ENCODE results near the gene LRRC27.

Gene LRRC27

DNA sequence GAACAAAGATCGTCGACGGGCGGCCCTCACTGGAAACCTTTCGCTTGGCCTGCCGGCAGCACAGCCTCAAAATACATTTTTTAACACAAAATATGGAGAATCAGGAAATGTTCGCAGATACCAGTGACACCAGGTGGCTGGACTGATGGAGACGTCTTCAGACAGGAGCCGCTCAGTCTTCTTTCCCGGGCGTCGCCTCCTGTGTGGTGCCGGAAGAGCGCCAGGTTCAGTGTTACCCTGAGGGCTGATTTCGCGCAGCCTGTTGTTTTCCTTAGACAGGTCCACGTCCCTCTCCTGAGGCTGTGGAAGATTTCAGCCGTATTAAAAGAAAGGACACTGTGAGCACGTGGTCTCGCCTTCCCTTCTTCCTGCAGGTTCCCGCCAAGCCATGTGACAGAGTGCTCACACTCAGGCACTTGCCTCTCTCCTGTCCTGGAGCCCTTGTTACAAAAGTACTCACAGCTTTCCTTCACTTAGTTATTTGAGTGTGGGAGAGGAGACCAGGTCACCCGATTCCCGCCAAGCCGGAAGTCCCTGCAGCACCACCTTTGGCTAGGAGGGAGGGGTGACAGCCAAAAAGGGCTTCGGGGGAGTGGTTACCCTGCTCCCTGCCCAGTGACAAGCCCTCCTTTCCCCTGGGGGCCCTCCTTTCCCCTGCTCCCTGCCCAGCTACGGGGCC, 43.3 kb downstream of the LRRC27 start:
- 89% methylated on average over 25 of the region's 26 CpGs for whole genome bisulfite sequencing
- Histone ChIP-seq H4K91ac (ENCODE audit: low read length) (no peak overlapping the region), H3K23ac (ENCODE audit: low read length in 2 of 2) (no peak overlapping the region), H3K27me3 (ENCODE audit: control insufficient read depth in 1 of 2, insufficient read depth in 1 of 2, low read length in 2 of 2) (peaks cover 0 to 4% of the 10 kb centered on the region in 2 experiments), H2AFZ (ENCODE audit: low read depth, low read length) (no peak overlapping the region), H3K36me3 (ENCODE audit: control insufficient read depth in 1 of 2, insufficient read depth in 2 of 2, low read depth in 1 of 2, low read length in 2 of 2) (peaks cover 2 to 3% of the 10 kb centered on the region in 2 experiments), H4K8ac (ENCODE audit: low read length) (no peak overlapping the region), H3K27ac (ENCODE audit: low read length, poor library complexity, severe bottlenecking) (no peak overlapping the region), H2BK12ac (ENCODE audit: low read length in 2 of 2) (no peak overlapping the region), H3K4me1 (ENCODE audit: control insufficient read depth, insufficient read depth, low read depth, low read length) (peaks cover 6% of the 10 kb centered on the region), H2AK5ac (ENCODE audit: low read length, severe bottlenecking) (no peak overlapping the region), H2BK120ac (ENCODE audit: low read depth, low read length) (no peak overlapping the region), H3K9me3 (ENCODE audit: control insufficient read depth, low read length) (no peaks in the 10 kb centered on the region), H2BK15ac (ENCODE audit: low read depth, poor library complexity, severe bottlenecking) (no peak overlapping the region), H3K4ac (ENCODE audit: low read depth in 1 of 2, low read length in 2 of 2) (no peak overlapping the region), H3K79me1 (replicated peaks; ENCODE audit: low read length, poor library complexity, severe bottlenecking) (no peaks in the 10 kb centered on the region), H3K4me2 (ENCODE audit: low read length, poor library complexity, severe bottlenecking) (no peak overlapping the region), H3K18ac (ENCODE audit: low read depth in 1 of 2, low read length in 2 of 2) (no peak overlapping the region), H3K9ac (ENCODE audit: low read length) (no peak overlapping the region), H3K14ac (ENCODE audit: low read length in 2 of 2) (no peak overlapping the region), H2BK5ac (ENCODE audit: low read depth, low read length, poor library complexity, severe bottlenecking) (no peak overlapping the region), H3K4me3 (ENCODE audit: insufficient read depth in 1 of 2, low read depth in 1 of 2, low read length in 2 of 2) (peak overlapping the region in 1 of 2 experiments; percentile 17)
- DNase-seq, result no peak

DNA sequence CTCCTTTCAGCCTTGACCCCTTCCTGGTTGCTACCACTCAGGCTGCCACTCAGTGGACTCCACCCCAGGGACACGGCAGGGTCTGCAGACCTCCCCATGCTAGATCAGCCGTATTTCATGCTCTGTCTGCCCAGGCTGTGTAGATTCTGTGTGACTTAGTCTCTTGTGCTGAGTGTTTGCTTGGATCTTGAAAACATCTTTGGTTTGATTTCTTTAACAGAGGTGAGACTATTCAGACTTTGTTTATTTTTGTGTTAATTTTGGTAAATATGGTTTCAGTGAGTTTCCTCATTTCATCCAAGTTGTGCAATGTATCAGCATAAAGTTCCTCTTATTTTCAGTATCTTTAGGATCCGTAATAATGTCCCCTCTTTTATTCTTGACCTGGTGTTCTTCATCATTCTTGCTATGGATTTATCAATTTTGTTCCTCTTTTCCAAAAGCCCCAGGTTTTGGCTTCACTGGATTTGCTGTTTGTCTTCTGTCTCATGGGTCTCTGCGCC, 43.9 kb downstream of the LRRC27 start:
- Histone ChIP-seq H3K36me3 (ENCODE audit: control insufficient read depth in 1 of 2, insufficient read depth in 2 of 2, low read depth in 1 of 2, low read length in 2 of 2) (peaks cover 2 to 3% of the 10 kb centered on the region in 2 experiments), H3K4ac (ENCODE audit: low read depth in 1 of 2, low read length in 2 of 2) (no peak overlapping the region), H3K9me3 (ENCODE audit: control insufficient read depth, low read length) (no peaks in the 10 kb centered on the region), H2AFZ (ENCODE audit: low read depth, low read length) (no peak overlapping the region), H3K14ac (ENCODE audit: low read length in 2 of 2) (no peak overlapping the region), H3K79me1 (replicated peaks; ENCODE audit: low read length, poor library complexity, severe bottlenecking) (no peaks in the 10 kb centered on the region), H3K9ac (ENCODE audit: low read length) (no peak overlapping the region), H3K4me1 (ENCODE audit: control insufficient read depth, insufficient read depth, low read depth, low read length) (peaks cover 6% of the 10 kb centered on the region), H3K23ac (ENCODE audit: low read length in 2 of 2) (no peak overlapping the region), H3K4me3 (ENCODE audit: insufficient read depth in 1 of 2, low read depth in 1 of 2, low read length in 2 of 2) (peak overlapping the region in 1 of 2 experiments; percentile 17), H3K27ac (ENCODE audit: low read length, poor library complexity, severe bottlenecking) (no peak overlapping the region), H3K18ac (ENCODE audit: low read depth in 1 of 2, low read length in 2 of 2) (no peak overlapping the region), H2BK15ac (ENCODE audit: low read depth, poor library complexity, severe bottlenecking) (no peak overlapping the region), H4K91ac (ENCODE audit: low read length) (no peak overlapping the region), H3K4me2 (ENCODE audit: low read length, poor library complexity, severe bottlenecking) (no peak overlapping the region), H3K27me3 (ENCODE audit: control insufficient read depth in 1 of 2, insufficient read depth in 1 of 2, low read length in 2 of 2) (peaks cover 0 to 4% of the 10 kb centered on the region in 2 experiments), H4K8ac (ENCODE audit: low read length) (no peak overlapping the region), H2AK5ac (ENCODE audit: low read length, severe bottlenecking) (no peak overlapping the region), H2BK120ac (ENCODE audit: low read depth, low read length) (no peak overlapping the region), H2BK12ac (ENCODE audit: low read length in 2 of 2) (no peak overlapping the region), H2BK5ac (ENCODE audit: low read depth, low read length, poor library complexity, severe bottlenecking) (no peak overlapping the region)
- 78% methylated on average over 4 of the region's 4 CpGs for WGBS
- DNase-seq, result no peak

DNA sequence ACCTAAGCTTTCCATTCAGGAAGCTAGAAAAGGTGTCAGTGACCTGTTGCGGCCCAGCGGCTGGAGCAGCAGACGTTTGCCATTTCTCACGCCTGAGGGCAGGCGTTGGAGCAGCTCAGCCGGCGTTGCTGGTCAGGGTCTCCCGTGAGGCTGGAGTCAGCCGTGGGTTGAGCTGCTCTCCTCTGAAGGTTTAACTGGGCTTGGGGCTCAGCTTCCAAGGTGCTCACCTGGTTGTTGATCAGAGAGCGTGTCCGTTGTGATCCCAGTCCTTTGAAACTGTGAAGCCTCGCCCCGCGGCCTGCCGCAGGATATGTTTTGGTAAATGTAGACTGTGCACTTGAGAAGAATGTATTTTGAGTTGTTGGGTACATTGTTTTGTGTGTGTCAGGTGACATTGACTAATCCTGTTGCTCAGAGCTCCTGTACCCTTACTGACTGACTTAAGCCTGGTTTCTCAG, 44.4 kb downstream of the LRRC27 start:
- DNase-seq, result no peak
- Histone ChIP-seq H4K91ac (ENCODE audit: low read length) (no peak overlapping the region), H3K4me3 (ENCODE audit: insufficient read depth in 1 of 2, low read depth in 1 of 2, low read length in 2 of 2) (no peak overlapping the region), H2AK5ac (ENCODE audit: low read length, severe bottlenecking) (no peak overlapping the region), H3K27me3 (ENCODE audit: control insufficient read depth in 1 of 2, insufficient read depth in 1 of 2, low read length in 2 of 2) (peaks cover 0 to 4% of the 10 kb centered on the region in 2 experiments), H3K36me3 (ENCODE audit: control insufficient read depth in 1 of 2, insufficient read depth in 2 of 2, low read depth in 1 of 2, low read length in 2 of 2) (peaks cover 2 to 3% of the 10 kb centered on the region in 2 experiments), H2AFZ (ENCODE audit: low read depth, low read length) (no peak overlapping the region), H3K9ac (ENCODE audit: low read length) (no peak overlapping the region), H3K9me3 (ENCODE audit: control insufficient read depth, low read length) (peaks cover 4% of the 10 kb centered on the region), H2BK120ac (ENCODE audit: low read depth, low read length) (no peak overlapping the region), H3K27ac (ENCODE audit: low read length, poor library complexity, severe bottlenecking) (no peak overlapping the region), H2BK12ac (ENCODE audit: low read length in 2 of 2) (no peak overlapping the region), H2BK15ac (ENCODE audit: low read depth, poor library complexity, severe bottlenecking) (peak overlapping the region; percentile 12), H2BK5ac (ENCODE audit: low read depth, low read length, poor library complexity, severe bottlenecking) (no peak overlapping the region), H3K18ac (ENCODE audit: low read depth in 1 of 2, low read length in 2 of 2) (no peak overlapping the region), H3K79me1 (replicated peaks; ENCODE audit: low read length, poor library complexity, severe bottlenecking) (no peaks in the 10 kb centered on the region), H3K14ac (ENCODE audit: low read length in 2 of 2) (no peak overlapping the region), H3K4me2 (ENCODE audit: low read length, poor library complexity, severe bottlenecking) (no peak overlapping the region), H3K4me1 (ENCODE audit: control insufficient read depth, insufficient read depth, low read depth, low read length) (peaks cover 4% of the 10 kb centered on the region), H3K23ac (ENCODE audit: low read length in 2 of 2) (no peak overlapping the region), H4K8ac (ENCODE audit: low read length) (no peak overlapping the region), H3K4ac (ENCODE audit: low read depth in 1 of 2, low read length in 2 of 2) (no peak overlapping the region)
- WGBS, result 79% methylated on average over 15 of the region's 15 CpGs

DNA sequence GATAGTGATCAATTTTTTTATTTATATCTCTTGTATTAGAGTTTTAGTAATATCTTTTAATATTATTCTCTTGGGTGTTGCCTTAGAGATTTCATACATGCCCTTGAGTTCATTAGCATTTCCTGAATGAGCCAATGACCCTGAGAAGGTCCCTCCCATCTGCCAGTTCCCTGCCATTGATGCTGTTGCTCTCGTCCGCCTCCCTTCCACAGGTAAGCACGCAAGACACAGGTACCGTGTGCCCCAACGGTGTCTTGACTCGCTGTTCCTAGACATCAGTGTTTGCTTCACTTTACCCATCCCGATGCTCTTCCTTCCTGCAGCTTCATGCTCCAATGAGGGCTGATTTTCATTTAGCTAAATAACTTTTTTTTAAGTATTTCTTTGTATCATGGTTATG, 45.3 kb downstream of the LRRC27 start:
- no peak overlapping the region for H3K4me2 ChIP-seq (ENCODE audit: low read length, poor library complexity, severe bottlenecking)
- no peak overlapping the region for H2BK12ac ChIP-seq (ENCODE audit: low read length in 2 of 2)

More for the DNA sequence above, 45.3 kb downstream of the LRRC27 start:
- H3K79me1 ChIP-seq (replicated peaks; ENCODE audit: low read length, poor library complexity, severe bottlenecking), result no peaks in the 10 kb centered on the region
- no peak overlapping the region for H3K9ac ChIP-seq (ENCODE audit: low read length)
- H3K14ac ChIP-seq (ENCODE audit: low read length in 2 of 2), result no peak overlapping the region
- DNase-seq, result no peak
- no peak overlapping the region for H2AFZ ChIP-seq (ENCODE audit: low read depth, low read length)
- H2BK5ac ChIP-seq (ENCODE audit: low read depth, low read length, poor library complexity, severe bottlenecking), result no peak overlapping the region
- H3K4me3 ChIP-seq (ENCODE audit: insufficient read depth in 1 of 2, low read depth in 1 of 2, low read length in 2 of 2), result no peak overlapping the region
- H2BK120ac ChIP-seq (ENCODE audit: low read depth, low read length), result no peak overlapping the region
- H4K8ac ChIP-seq (ENCODE audit: low read length), result no peak overlapping the region
- peaks cover 4% of the 10 kb centered on the region for H3K4me1 ChIP-seq (ENCODE audit: control insufficient read depth, insufficient read depth, low read depth, low read length)
- no peak overlapping the region for H2AK5ac ChIP-seq (ENCODE audit: low read length, severe bottlenecking)
- peaks cover 0 to 4% of the 10 kb centered on the region in 2 experiments for H3K27me3 ChIP-seq (ENCODE audit: control insufficient read depth in 1 of 2, insufficient read depth in 1 of 2, low read length in 2 of 2)
- WGBS, result 94% methylated on average over 6 of the region's 7 CpGs
- no peak overlapping the region for H3K27ac ChIP-seq (ENCODE audit: low read length, poor library complexity, severe bottlenecking)
- H4K91ac ChIP-seq (ENCODE audit: low read length), result no peak overlapping the region
- peaks cover 2 to 3% of the 10 kb centered on the region in 2 experiments for H3K36me3 ChIP-seq (ENCODE audit: control insufficient read depth in 1 of 2, insufficient read depth in 2 of 2, low read depth in 1 of 2, low read length in 2 of 2)
- H3K18ac ChIP-seq (ENCODE audit: low read depth in 1 of 2, low read length in 2 of 2), result no peak overlapping the region
- peaks cover 13% of the 10 kb centered on the region for H3K9me3 ChIP-seq (ENCODE audit: control insufficient read depth, low read length)
- H3K23ac ChIP-seq (ENCODE audit: low read length in 2 of 2), result no peak overlapping the region
- no peak overlapping the region for H2BK15ac ChIP-seq (ENCODE audit: low read depth, poor library complexity, severe bottlenecking)
- no peak overlapping the region for H3K4ac ChIP-seq (ENCODE audit: low read depth in 1 of 2, low read length in 2 of 2)

All from mesenchymal stem cell (in vitro differentiated cells and primary cell).